Stomach (tissue), 4 donors: ENCODE measurements around the gene SELENOO.

Source experiments
- CTCF ChIP-seq, 7 experiments: fragments of 450-650 bp in 4 of 7; fragments of 200-600 bp in 3 of 7; sonication (generic) in 3 of 7; IDR thresholded peaks; one replicate each; pipeline ENCODE4 v1.5.1; 2016 to 2019; ENCODE audit warnings: antibody characterized with exemption in 7 of 7, control low read depth in 2 of 7, mild to moderate bottlenecking in 1 of 7
- EP300 ChIP-seq: sonication (generic); formaldehyde crosslinking; IDR thresholded peaks from one replicate; pipeline ENCODE4 v1.6.1; 2017; ENCODE audit warnings: antibody characterized with exemption
- POLR2A ChIP-seq, 4 donors: fragments of 450-650 bp; IDR thresholded peaks; one replicate each; pipeline ENCODE4 v1.6.1; 2016; ENCODE audit warnings: antibody characterized with exemption in 4 of 4, control low read depth in 2 of 4, mild to moderate bottlenecking in 1 of 4, moderate library complexity in 1 of 4
- POLR2AphosphoS5 ChIP-seq, 3 donors: sonication (generic); formaldehyde crosslinking; IDR thresholded peaks; one replicate each; pipeline ENCODE4 v1.6.1; 2016; ENCODE audit warnings: antibody characterized with exemption in 3 of 3

- TF ChIP-seq CTCF (IDR thresholded peaks at IDR 0.05) (no peak), POLR2A (IDR thresholded peaks at IDR 0.05) (no peak), POLR2AphosphoS5 (IDR thresholded peaks at IDR 0.05) (no peak), EP300 (no peak)
Observed at GRCh38 chr22:50260801-50261614, 60.2 kb downstream of the SELENOO start.
